ENCODE results near the gene DENND5A. TPM values are rescaled to one million over a fixed set of nuclear protein-coding genes. Genes with fewer than 3 reads are reported as not detected.

The DENND5A gene
- total RNA-seq, 1 donor, result 152 TPM

DNA sequence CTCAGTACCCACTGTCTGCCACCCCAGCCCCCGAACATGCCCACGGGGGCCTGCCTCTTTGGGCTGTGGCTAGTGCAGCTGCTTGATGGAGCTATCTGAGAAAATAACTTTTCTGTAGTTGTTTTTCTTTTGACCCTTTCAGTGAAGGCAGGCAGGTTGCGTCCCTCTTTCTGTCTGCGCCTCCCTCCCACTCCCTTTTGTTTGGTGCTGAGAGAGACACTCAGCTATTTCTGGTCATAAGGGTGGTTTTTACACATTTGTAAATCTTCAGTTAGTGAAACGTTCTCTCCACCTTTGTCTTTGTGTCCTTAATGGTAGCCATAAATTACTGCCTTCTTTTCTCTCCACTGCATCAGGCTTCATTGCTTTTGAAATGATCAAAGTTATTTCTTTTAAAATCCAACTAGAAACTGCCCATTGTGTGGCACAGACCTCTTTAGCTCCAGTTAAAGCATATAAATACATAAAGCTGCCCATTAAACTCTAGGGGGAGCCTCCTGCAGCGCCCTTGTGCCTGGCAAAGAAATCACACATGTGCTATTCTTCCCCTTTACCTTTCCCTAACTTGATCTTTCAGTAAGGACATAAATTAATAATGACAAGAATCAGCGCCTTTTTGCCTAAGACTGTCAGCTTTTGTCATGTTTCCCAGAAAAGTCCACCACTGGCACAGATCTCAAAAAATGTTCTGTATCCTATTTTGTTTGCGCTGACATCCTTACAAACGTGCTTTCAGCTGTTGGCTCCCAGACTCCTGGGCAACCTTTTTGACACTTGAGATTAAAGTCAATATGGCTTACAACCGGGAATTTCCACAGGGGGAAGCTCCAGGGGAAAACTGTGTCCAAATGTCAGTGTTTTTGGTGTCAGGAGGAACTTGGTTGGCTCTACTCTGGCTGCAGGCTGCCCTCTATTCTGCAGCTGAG is 172.0 kb downstream of the DENND5A start:
- DNase-seq (ENCODE audit: low read depth), result no peak
- no peak overlapping the region for H3K4me3 ChIP-seq (ENCODE audit: low read depth, low read length)

DNA sequence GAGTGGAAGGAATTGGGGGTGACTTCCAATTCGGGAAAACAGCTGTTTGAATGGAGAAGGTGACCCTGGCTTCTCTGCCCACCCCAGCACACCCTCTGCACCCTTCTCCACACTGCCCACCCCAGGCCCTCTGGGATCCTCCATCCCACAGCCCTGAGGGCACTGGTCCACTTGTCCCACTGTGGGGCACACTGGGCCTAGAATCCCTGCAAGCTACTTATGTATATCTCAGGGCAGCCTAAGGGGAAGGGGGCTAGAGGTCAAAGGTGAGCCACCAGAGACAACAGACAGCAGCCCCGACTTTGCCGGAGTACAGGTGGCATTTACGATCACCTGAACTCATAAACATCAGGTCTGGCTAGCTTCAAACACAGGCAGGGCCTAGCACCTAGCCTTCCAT is 173.1 kb downstream of the DENND5A start:
- peak overlapping the region; percentile 19 for H3K4me3 ChIP-seq (ENCODE audit: low read depth, low read length)
- no peak for TF ChIP-seq CTCF (IDR thresholded peaks at IDR 0.05; ENCODE audit: insufficient read depth, low read depth, low read length)
- no peak for DNase-seq (ENCODE audit: low read depth)

More for the DNA sequence above, 172.0 kb downstream of the DENND5A start:
- TF ChIP-seq CTCF (IDR thresholded peaks at IDR 0.05; ENCODE audit: insufficient read depth, low read depth, low read length), result peak; percentile 25

DNA sequence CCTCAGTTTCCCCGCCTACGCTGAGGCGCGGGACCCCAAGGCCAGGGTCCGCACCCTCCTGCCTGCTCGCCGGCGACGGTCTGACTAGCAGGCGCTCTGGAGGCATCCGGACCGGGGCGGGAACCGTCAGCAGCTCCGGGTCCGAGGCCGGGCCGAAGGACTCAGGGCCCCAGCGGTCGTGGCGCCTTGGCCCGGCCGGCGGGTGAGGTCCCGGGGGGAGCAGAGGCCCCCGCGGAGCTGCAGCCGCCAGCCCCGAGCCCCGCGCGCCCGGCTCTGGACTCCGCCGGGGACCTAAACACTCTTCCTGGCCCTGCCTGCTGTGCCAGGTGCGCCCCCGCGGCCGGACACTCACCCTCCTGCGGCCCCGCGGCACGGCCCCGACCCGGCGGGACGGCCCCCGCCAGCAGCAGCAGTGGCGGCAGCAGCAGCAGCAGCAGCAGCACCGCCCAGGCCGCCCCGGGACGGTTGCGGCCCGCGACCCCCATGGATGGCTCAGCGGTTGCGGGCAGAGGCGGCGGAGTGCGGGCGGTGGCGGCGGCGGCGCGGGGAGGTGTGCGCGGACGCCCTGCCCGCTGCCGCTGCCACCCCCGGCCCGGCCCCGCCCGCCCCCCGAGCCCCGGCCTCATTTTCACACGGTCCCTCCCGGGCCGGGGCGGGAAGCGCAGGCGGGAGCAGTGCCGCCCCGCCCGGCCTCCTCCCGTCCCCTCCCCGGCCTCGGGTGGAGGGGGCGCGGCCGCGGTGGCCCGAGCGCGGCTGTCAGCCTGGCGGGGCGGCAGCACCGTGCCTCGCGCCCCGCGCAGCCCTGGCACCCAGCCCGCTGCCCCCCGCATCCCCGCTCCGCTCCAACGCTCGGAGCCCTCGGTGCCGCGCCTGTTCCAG is 173.9 kb downstream of the DENND5A start, which contains the start of gene SCUBE2:
Gene SCUBE2 (minus strand): TSS at position 556 of the 879 bp plus-strand sequence. CDS start 71 bp downstream, at position 485.
- H3K4me3 ChIP-seq (ENCODE audit: low read depth, low read length), result peak within 1 kb of the TSS; percentile 48
- no peak for TF ChIP-seq CTCF (IDR thresholded peaks at IDR 0.05; ENCODE audit: insufficient read depth, low read depth, low read length)
- DNase-seq (ENCODE audit: low read depth), result no peak

- TF ChIP-seq CTCF (IDR thresholded peaks at IDR 0.05; ENCODE audit: insufficient read depth, low read depth, low read length), result no peak
- no peak for DNase-seq (ENCODE audit: low read depth)
- H3K4me3 ChIP-seq (ENCODE audit: low read depth, low read length), result peak overlapping the region; percentile 48
These were observed 174.6 kb downstream of the DENND5A start for GRCh38 chr11:9090488-9091043.

DNA sequence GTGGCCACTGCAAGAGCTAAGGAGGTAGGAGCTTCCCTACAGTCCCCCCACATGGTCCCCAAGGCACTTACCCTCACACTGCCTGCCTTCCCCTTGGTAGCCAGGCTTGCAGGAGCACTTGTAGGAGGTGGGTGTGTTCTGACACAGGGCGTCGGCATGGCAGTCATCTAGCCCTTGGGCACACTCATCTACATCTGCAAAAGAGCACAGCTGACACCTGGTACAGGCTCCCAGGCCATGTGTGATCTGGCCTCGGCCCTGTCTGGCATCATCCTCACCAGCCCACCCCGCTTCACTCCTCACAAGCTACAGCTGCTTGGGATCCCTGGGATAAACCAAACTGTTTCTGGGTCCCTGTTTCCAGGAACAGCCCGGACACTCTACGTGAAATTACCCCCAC is 175.5 kb downstream of the DENND5A start:
- no peak for TF ChIP-seq CTCF (IDR thresholded peaks at IDR 0.05; ENCODE audit: insufficient read depth, low read depth, low read length)

DNA sequence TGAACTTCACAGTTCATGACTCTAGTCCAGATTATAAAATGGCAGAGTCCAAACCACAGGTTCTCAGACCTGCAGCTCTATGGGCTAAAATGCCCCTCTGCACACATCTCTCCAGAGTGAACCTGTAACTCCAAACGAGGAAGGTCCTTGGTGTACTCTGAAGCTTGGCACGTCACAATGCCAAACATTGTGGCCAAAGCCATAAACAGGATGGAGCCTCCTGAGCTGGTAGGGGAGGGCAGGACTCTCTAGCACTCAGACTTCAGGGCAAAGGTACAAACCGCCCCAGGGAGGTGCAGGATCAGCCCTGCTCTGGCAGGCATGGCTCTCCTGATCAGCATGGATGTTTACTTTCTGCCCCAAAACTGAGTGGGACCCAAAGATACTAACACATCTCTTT is 176.1 kb downstream of the DENND5A start:
- TF ChIP-seq CTCF (IDR thresholded peaks at IDR 0.05; ENCODE audit: insufficient read depth, low read depth, low read length), result no peak
- H3K4me3 ChIP-seq (ENCODE audit: low read depth, low read length), result no peak overlapping the region
- no peak for DNase-seq (ENCODE audit: low read depth)

More for the DNA sequence above, 175.5 kb downstream of the DENND5A start:
- no peak overlapping the region for H3K4me3 ChIP-seq (ENCODE audit: low read depth, low read length)
- DNase-seq (ENCODE audit: low read depth), result no peak

All from fibroblast of villous mesenchyme (primary cell).